C4-2B (cell line): ENCODE measurements around the gene ANKRD2.

Source experiments
- CTCF ChIP-seq: fragments of 450-650 bp; conservative IDR thresholded peaks from 2 replicates; pipeline ENCODE4 v1.5.1; 2017; ENCODE audit warnings: mild to moderate bottlenecking
- ZFX ChIP-seq: fragments of 450-650 bp; IDR thresholded peaks from 2 replicates; pipeline ENCODE4 v1.6.1; 2017

- TF ChIP-seq CTCF (no peak), ZFX (peak; percentile 50)
Measured at GRCh38 chr10:97632949-97633884, 60.6 kb downstream of the ANKRD2 start, which contains the start of gene MORN4.
